Epithelial cell of esophagus (primary cell): ENCODE measurements around the gene ZNF398.

Source experiments
- DNase-seq: peaks from one replicate; pipeline ENCODE4 v3.0.0; 2010; ENCODE audit warnings: low read depth
- H3K4me3 ChIP-seq: 2 replicates; pipeline ENCODE4 v1.5.1; 2011; ENCODE audit warnings: mild to moderate bottlenecking, low read length, control low read depth
- CTCF ChIP-seq: IDR thresholded peaks from 2 replicates; pipeline ENCODE4 v1.5.1; 2011; ENCODE audit warnings: low read depth, mild to moderate bottlenecking, low read length, control low read depth, inconsistent platforms; ENCODE audit not compliant: insufficient read depth; ENCODE audit errors: missing control alignments

The ZNF398 gene

DNA sequence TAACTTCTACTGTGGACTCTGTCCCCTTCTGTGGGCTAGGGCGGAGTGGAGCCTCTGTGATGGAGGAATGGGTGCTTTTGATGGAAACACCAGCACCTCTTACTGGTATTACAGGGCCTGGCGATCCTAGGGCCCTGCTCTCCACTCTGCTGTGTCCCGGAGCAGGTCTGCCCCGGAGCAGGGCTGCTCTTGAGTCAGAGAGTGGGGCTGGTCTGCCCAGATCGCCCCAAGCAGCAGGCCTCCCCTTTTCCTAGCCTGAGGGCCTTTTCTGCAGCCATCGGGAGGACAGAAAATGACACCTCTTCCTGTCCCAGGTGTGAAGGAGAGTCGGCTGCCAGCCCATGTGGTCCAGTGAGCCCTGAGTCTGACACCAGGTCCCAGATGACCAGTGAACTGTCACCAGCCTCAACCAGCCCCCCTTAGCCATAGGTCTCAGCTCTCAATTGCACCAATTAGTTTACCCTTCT is 49.5 kb downstream of the ZNF398 start:
- peak; percentile 53 for DNase-seq
- no peak for TF ChIP-seq CTCF

GRCh38 chr7:149197675-149198074 is 50.4 kb downstream of the ZNF398 start:
- no peak for TF ChIP-seq CTCF
- H3K4me3 ChIP-seq: no peak overlapping the region
- peak; percentile 82 for DNase-seq

More for the DNA sequence above, 49.5 kb downstream of the ZNF398 start:
- peak overlapping the region; percentile 84 for H3K4me3 ChIP-seq

GRCh38 chr7:149198161-149198816 is 51.0 kb downstream of the ZNF398 start:
- TF ChIP-seq CTCF: no peak
- DNase-seq: no peak
- H3K4me3 ChIP-seq: no peak overlapping the region

DNA sequence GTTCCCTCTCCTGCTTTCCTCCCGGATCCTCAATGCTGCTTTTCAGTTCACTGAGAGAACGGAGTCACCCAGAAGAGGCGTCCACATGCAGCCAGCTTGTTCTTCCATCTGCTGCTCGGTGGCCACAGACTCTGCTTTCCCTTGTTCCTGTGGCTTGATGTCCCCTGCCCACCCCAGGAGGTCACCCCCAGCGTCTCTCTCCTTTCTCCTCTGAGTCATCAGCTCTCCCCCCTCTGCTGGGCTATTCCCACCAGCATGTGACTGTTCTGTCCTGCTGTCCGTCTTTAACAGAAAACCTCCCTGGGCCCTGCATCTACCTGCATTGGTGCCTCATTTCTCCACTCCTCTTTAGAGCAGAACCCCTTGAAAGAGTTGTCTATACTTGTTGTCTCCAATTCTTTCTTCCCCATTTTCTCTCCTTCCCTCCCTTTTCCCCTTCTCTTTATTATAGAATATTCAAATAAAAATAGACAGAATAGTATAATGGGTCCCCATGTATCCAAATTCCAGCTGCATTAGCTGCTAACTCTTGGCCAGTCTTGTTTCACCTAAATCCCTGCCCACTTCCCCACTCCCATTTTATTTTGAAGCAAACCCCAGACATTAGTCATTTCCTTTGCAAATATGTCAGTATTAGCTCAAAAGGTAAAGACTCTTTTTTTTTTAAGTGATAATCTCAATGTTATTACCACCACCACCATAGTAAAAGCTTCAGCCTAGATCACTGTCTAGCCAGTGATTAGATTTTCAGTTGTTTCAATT is 52.2 kb downstream of the ZNF398 start:
- no peak overlapping the region for H3K4me3 ChIP-seq
- DNase-seq: peak; percentile 40
- TF ChIP-seq CTCF: no peak

DNA sequence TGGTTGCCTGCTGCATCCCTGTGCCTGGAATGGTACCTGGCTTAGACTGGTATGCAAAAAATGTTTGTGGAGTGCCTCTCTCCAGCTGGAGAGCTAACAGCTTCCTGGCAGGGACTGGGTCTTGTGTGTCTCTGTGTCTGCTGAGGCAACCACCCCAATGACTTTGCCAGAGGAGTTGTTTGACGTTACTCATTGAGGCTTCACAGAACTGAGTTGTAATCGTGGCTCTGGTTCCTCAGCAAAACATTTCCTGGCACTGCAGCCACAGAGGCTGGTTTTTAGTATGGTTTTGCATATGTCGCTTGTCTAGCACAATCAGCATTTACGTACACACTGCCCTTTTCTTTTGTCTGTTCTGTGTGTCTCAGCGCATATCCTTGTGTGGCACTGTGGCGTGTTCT is 55.6 kb downstream of the ZNF398 start:
- no peak overlapping the region for H3K4me3 ChIP-seq
- TF ChIP-seq CTCF: no peak
- peak; percentile 27 for DNase-seq

- DNase-seq: peak; percentile 52
- TF ChIP-seq CTCF: no peak
- no peak overlapping the region for H3K4me3 ChIP-seq
Measured at GRCh38 chr7:149205690-149206381, 58.6 kb downstream of the ZNF398 start.
